HG03097 (cell line): ENCODE data around the gene SASS6.

Experiments
- ATAC-seq: cut with Tn5 transposase; IDR thresholded peaks from one replicate; pipeline ENCODE4 v1.9.1; 2021; ENCODE audit not compliant: unreplicated experiment, low FRiP score

The SASS6 gene

GRCh38 chr1:100132566-100133477 is at the start of gene SASS6, which contains the start of gene TRMT13:
Gene SASS6, minus strand, starts transcription at chr1:100132930. Its CDS starts 116 bp downstream, at chr1:100132814.
Gene TRMT13, plus strand, starts transcription at chr1:100133163. Its CDS starts 6 bp downstream, at chr1:100133169.
- peak; percentile 89 for ATAC-seq

- ATAC-seq: no peak
Observed at GRCh38 chr1:100178091-100178490, 45.4 kb upstream of the SASS6 start, which contains the start of gene LRRC39. Gene LRRC39, minus strand, starts transcription at chr1:100178256. Its CDS starts 9,740 bp downstream, at chr1:100168516.

GRCh38 chr1:100177295-100178041 is 44.7 kb upstream of the SASS6 start:
- no peak for ATAC-seq

- ATAC-seq: no peak
Observed at GRCh38 chr1:100168051-100168450, 35.3 kb upstream of the SASS6 start.

GRCh38 chr1:100164702-100165101 is 32.0 kb upstream of the SASS6 start:
- ATAC-seq: no peak

GRCh38 chr1:100164216-100164615 is 31.5 kb upstream of the SASS6 start:
- ATAC-seq: no peak

GRCh38 chr1:100162881-100163280 is 30.2 kb upstream of the SASS6 start:
- ATAC-seq: no peak

- ATAC-seq: no peak
Observed at GRCh38 chr1:100152271-100152670, 19.5 kb upstream of the SASS6 start.

GRCh38 chr1:100151679-100152078 is 18.9 kb upstream of the SASS6 start:
- ATAC-seq: no peak

- no peak for ATAC-seq
Observed at GRCh38 chr1:100147875-100148274, 15.1 kb upstream of the SASS6 start.

GRCh38 chr1:100146958-100147357 is 14.2 kb upstream of the SASS6 start:
- ATAC-seq: no peak

- ATAC-seq: no peak
Observed at GRCh38 chr1:100145116-100145515, 12.4 kb upstream of the SASS6 start.

- ATAC-seq: no peak
Observed at GRCh38 chr1:100142343-100142742, 9.6 kb upstream of the SASS6 start.

- ATAC-seq: no peak
Observed at GRCh38 chr1:100141192-100141591, 8.5 kb upstream of the SASS6 start.

- ATAC-seq: no peak
Observed at GRCh38 chr1:100137602-100138001, 4.9 kb upstream of the SASS6 start.

- no peak for ATAC-seq
Observed at GRCh38 chr1:100134872-100135271, 2.1 kb upstream of the SASS6 start.

- ATAC-seq: no peak
Observed at GRCh38 chr1:100131623-100132022, 1.1 kb downstream of the SASS6 start.

- no peak for ATAC-seq
Observed at GRCh38 chr1:100130552-100131077, 2.1 kb downstream of the SASS6 start.

GRCh38 chr1:100127226-100127625 is 5.5 kb downstream of the SASS6 start:
- ATAC-seq: no peak

- ATAC-seq: no peak
Observed at GRCh38 chr1:100122177-100122576, 10.6 kb downstream of the SASS6 start.

GRCh38 chr1:100115524-100115923 is 17.2 kb downstream of the SASS6 start:
- ATAC-seq: no peak
